HEK293 (cell line): Measurements from ENCODE around the gene C21orf58.

Experiments used
- CTCF ChIA-PET: fragments of 350-600 bp; formaldehyde crosslinking; extraction: SDS; loops from one replicate; lab custom pipeline; 2021; ENCODE audit warnings: antibody characterized with exemption; lab: Yijun Ruan, JAX
- POLR2A ChIA-PET: fragments of 300-600 bp; formaldehyde crosslinking; extraction: SDS; loops from one replicate; lab custom pipeline; 2020; ENCODE audit warnings: antibody characterized with exemption, inconsistent platforms; lab: Yijun Ruan, JAX
- H3K27ac ChIP-seq: fragments of 200-500 bp; sonication (Bioruptor generic); 2 replicates; pipeline ENCODE4 v1.5.1; 2014; ENCODE audit warnings: low read depth, low read length, control low read depth, inconsistent platforms; ENCODE audit errors: extremely low read depth
- H3K36me3 ChIP-seq, 2 experiments: fragments of 200-500 bp in 1 of 2; sonication (Bioruptor generic) in 1 of 2; 1 replicate in 1 of 2; 2 replicates in 1 of 2; pipeline ENCODE4 v1.5.1; 2014 to 2017; ENCODE audit warnings: inconsistent platforms in 2 of 2, low read length in 2 of 2; ENCODE audit not compliant: control insufficient read depth in 2 of 2, insufficient read depth in 1 of 2
- H3K4me1 ChIP-seq: fragments of 200-500 bp; sonication (Bioruptor generic); 2 replicates; pipeline ENCODE4 v1.5.1; 2014; ENCODE audit warnings: mild to moderate bottlenecking, low read length, inconsistent platforms; ENCODE audit not compliant: control insufficient read depth, insufficient read depth
- H3K4me3 ChIP-seq: 2 replicates; pipeline ENCODE4 v1.5.1; 2011; ENCODE audit warnings: low read depth, mild to moderate bottlenecking, control low read depth, low read length, moderate library complexity
- H3K9me3 ChIP-seq: fragments of 200-500 bp; sonication (Bioruptor generic); 2 replicates; pipeline ENCODE4 v1.5.1; 2014; ENCODE audit warnings: low read depth, low read length, inconsistent platforms; ENCODE audit not compliant: control insufficient read depth, insufficient read depth
- ELK4 ChIP-seq: IDR thresholded peaks from 2 replicates; pipeline ENCODE4 v1.6.1; 2011; ENCODE audit warnings: mild to moderate bottlenecking, low read depth, low read length, borderline replicate concordance
- HOXC10 ChIP-seq: sonication (generic); formaldehyde crosslinking; IDR thresholded peaks from 2 replicates; pipeline ENCODE4 v1.8.1; 2023; ENCODE audit warnings: mild to moderate bottlenecking, missing genetic modification reagents
- HOXD13 ChIP-seq: sonication (generic); formaldehyde crosslinking; IDR thresholded peaks from 2 replicates; pipeline ENCODE4 v1.8.0; 2022; ENCODE audit warnings: missing genetic modification reagents, borderline replicate concordance
- KLF1 ChIP-seq: fragments of 450-650 bp; formaldehyde crosslinking; IDR thresholded peaks from 2 replicates; pipeline ENCODE4 v1.5.1; 2016; ENCODE audit warnings: missing biosample characterization, missing genetic modification characterization
- KLF17 ChIP-seq: fragments of 450-650 bp; formaldehyde crosslinking; IDR thresholded peaks from 2 replicates; pipeline ENCODE4 v1.5.1; 2016; ENCODE audit warnings: missing biosample characterization, missing genetic modification characterization
- TSHZ1 ChIP-seq: fragments of 450-650 bp; formaldehyde crosslinking; IDR thresholded peaks from 2 replicates; pipeline ENCODE4 v1.5.1; 2016; ENCODE audit warnings: missing biosample characterization, missing genetic modification characterization, borderline replicate concordance
- ZBTB26 ChIP-seq: fragments of 450-650 bp; formaldehyde crosslinking; optimal IDR thresholded peaks from 2 replicates; pipeline ENCODE3; 2016; ENCODE audit warnings: missing biosample characterization, mild to moderate bottlenecking, missing genetic modification characterization
- ZBTB49 ChIP-seq: fragments of 450-650 bp; formaldehyde crosslinking; IDR thresholded peaks from 2 replicates; pipeline ENCODE4 v1.5.1; 2016; ENCODE audit warnings: missing biosample characterization, missing genetic modification characterization, low read depth
- ZNF274 ChIP-seq, 2 experiments: fragments of 200-500 bp in 1 of 2; fragments of 450-650 bp in 1 of 2; sonication (Bioruptor generic) in 1 of 2; formaldehyde crosslinking in 1 of 2; IDR thresholded peaks; 2 replicates each; pipeline versions ENCODE4 v1.5.1 to v1.6.1; 2014 to 2016; ENCODE audit warnings: borderline replicate concordance in 1 of 2, inconsistent platforms in 1 of 2, low read length in 1 of 2, missing biosample characterization in 1 of 2, missing genetic modification characterization in 1 of 2
- ZNF362 ChIP-seq: fragments of 450-650 bp; formaldehyde crosslinking; IDR thresholded peaks from 2 replicates; pipeline ENCODE4 v1.5.1; 2016; ENCODE audit warnings: missing biosample characterization, missing genetic modification characterization
- ZNF423 ChIP-seq: fragments of 450-650 bp; formaldehyde crosslinking; IDR thresholded peaks from 2 replicates; pipeline ENCODE4 v1.5.1; 2016; ENCODE audit warnings: missing biosample characterization, missing genetic modification characterization
- ZNF473 ChIP-seq: fragments of 450-650 bp; formaldehyde crosslinking; IDR thresholded peaks from 2 replicates; pipeline ENCODE4 v1.5.1; 2017; ENCODE audit warnings: missing biosample characterization, missing genetic modification characterization
- ZNF501 ChIP-seq: fragments of 450-650 bp; formaldehyde crosslinking; IDR thresholded peaks from 2 replicates; pipeline ENCODE4 v1.5.1; 2016; ENCODE audit warnings: missing biosample characterization, missing genetic modification characterization
- ZNF521 ChIP-seq: fragments of 450-650 bp; formaldehyde crosslinking; IDR thresholded peaks from 2 replicates; pipeline ENCODE4 v1.5.1; 2017; ENCODE audit warnings: missing biosample characterization, mild to moderate bottlenecking, missing genetic modification characterization
- ZNF549 ChIP-seq: fragments of 450-650 bp; IDR thresholded peaks from 2 replicates; pipeline ENCODE4 v1.5.1; 2018; ENCODE audit warnings: missing biosample characterization, missing genetic modification characterization, mild to moderate bottlenecking, inconsistent platforms, moderate library complexity
- ZNF645 ChIP-seq: fragments of 450-650 bp; formaldehyde crosslinking; IDR thresholded peaks from 2 replicates; pipeline ENCODE4; 2016; ENCODE audit warnings: missing biosample characterization, missing genetic modification characterization
- ZNF692 ChIP-seq: fragments of 450-650 bp; formaldehyde crosslinking; IDR thresholded peaks from 2 replicates; pipeline ENCODE4 v1.5.1; 2016; ENCODE audit warnings: missing biosample characterization, missing genetic modification characterization
- ZNF791 ChIP-seq: fragments of 450-650 bp; formaldehyde crosslinking; IDR thresholded peaks from 2 replicates; pipeline ENCODE4 v1.5.1; 2016; ENCODE audit warnings: missing biosample characterization, missing genetic modification characterization
- ZSCAN4 ChIP-seq: fragments of 450-650 bp; formaldehyde crosslinking; IDR thresholded peaks from 2 replicates; pipeline ENCODE4 v1.5.1; 2017; ENCODE audit warnings: missing biosample characterization, missing genetic modification characterization

Gene C21orf58

GRCh38 chr21:46349134-46349760 is 25.6 kb upstream of the C21orf58 start (continued):
- TF ChIP-seq ZNF362 (tag by site-specific recombination) (no peak), TSHZ1 (tag by site-specific recombination) (no peak), ZBTB49 (tag by site-specific recombination) (no peak), HOXD13 (CRISPR knock-in tag) (no peak)

GRCh38 chr21:46347791-46348381 is 24.2 kb upstream of the C21orf58 start:
- peaks cover 37 to 88% of the 10 kb centered on the region in 2 experiments for H3K36me3 ChIP-seq
- TF ChIP-seq ZNF501 (no peak), ZNF274 (IDR thresholded peaks at IDR 0.05; ENCODE audit: low read length) (no peak), ZNF274 (tag by site-specific recombination; IDR thresholded peaks at IDR 0.05; ENCODE audit: borderline replicate concordance) (no peak), ZNF473 (no peak), ZNF521 (tag by site-specific recombination) (no peak), KLF1 (tag by site-specific recombination) (no peak), ZNF423 (no peak), ZNF692 (tag by site-specific recombination) (no peak), ZNF791 (tag by site-specific recombination) (no peak), ZNF549 (tag by site-specific recombination) (no peak), ZBTB26 (tag by site-specific recombination) (no peak), HOXC10 (CRISPR knock-in tag) (no peak), ZNF645 (tag by site-specific recombination) (no peak), KLF17 (no peak), ELK4 (no peak), ZSCAN4 (tag by site-specific recombination) (no peak)

More at GRCh38 chr21:46347791-46348381, 24.2 kb upstream of the C21orf58 start:
- Histone ChIP-seq H3K4me1 (no peaks in the 10 kb centered on the region), H3K9me3 (no peaks in the 10 kb centered on the region), H3K4me3 (no peak overlapping the region), H3K27ac (no peak overlapping the region)
- ChIA-PET POLR2A (no interaction called here), CTCF (interaction anchor here (1.0 to 1.5 kb wide), 3 partner anchors 23 to 117 kb away, joined by 3 read pairs; no protein-coding TSS in a partner anchor)
